Smooth muscle cell (in vitro differentiated cells): ENCODE data around the gene NT5DC3. TPM values are rescaled to one million over a fixed set of nuclear protein-coding genes. Genes with fewer than 3 reads are reported as not detected.

Experiments used
- DNase-seq: peaks from one replicate; lab custom pipeline; 2025; ENCODE audit not compliant: unreplicated experiment; lab: John Stamatoyannopoulos, UW
- H2AFZ ChIP-seq: fragments of 200-600 bp; sonication (generic); 2 replicates; pipeline ENCODE4 v1.6.0; 2016; ENCODE audit warnings: antibody characterized with exemption, low read depth, mild to moderate bottlenecking
- H3F3A ChIP-seq: fragments of 200-600 bp; sonication (generic); 2 replicates; pipeline ENCODE4 v1.6.0; 2017; ENCODE audit warnings: antibody characterized with exemption, low read depth
- H3K27ac ChIP-seq: fragments of 200-600 bp; sonication (generic); 2 replicates; pipeline ENCODE4 v1.5.1; 2016; ENCODE audit warnings: low read depth, mild to moderate bottlenecking
- H3K27me3 ChIP-seq: fragments of 200-600 bp; sonication (generic); 2 replicates; pipeline ENCODE4 v1.6.1; 2016; ENCODE audit warnings: low read depth, mild to moderate bottlenecking
- H3K36me3 ChIP-seq: fragments of 200-600 bp; sonication (generic); 2 replicates; pipeline ENCODE4 v1.5.1; 2016; ENCODE audit warnings: low read depth
- H3K4me1 ChIP-seq: fragments of 200-600 bp; sonication (generic); 2 replicates; pipeline ENCODE4 v1.5.1; 2016; ENCODE audit warnings: low read depth
- H3K4me2 ChIP-seq: fragments of 200-600 bp; sonication (generic); 2 replicates; pipeline ENCODE4 v1.6.0; 2016; ENCODE audit warnings: mild to moderate bottlenecking
- H3K4me3 ChIP-seq: fragments of 200-600 bp; sonication (generic); 2 replicates; pipeline ENCODE4 v1.5.1; 2016; ENCODE audit warnings: mild to moderate bottlenecking
- H3K79me2 ChIP-seq: fragments of 200-600 bp; sonication (generic); 2 replicates; pipeline ENCODE4 v1.6.0; 2016; ENCODE audit warnings: low read depth, mild to moderate bottlenecking
- H3K9ac ChIP-seq: fragments of 200-600 bp; sonication (generic); 2 replicates; pipeline ENCODE4 v1.6.0; 2016; ENCODE audit warnings: low read depth
- H3K9me3 ChIP-seq: fragments of 200-600 bp; sonication (generic); replicated peaks from 2 replicates; pipeline ENCODE4 v1.5.1; 2016; ENCODE audit warnings: low read depth
- H4K20me1 ChIP-seq: fragments of 200-600 bp; sonication (generic); 2 replicates; pipeline ENCODE4 v1.6.0; 2016; ENCODE audit warnings: low read depth
- WGBS: methylation state at CpG from one replicate; pipeline ENCODE4 v1.1.7; 2016; ENCODE audit warnings: low lambda C conversion rate; 5-methylcytosine and 5-hydroxymethylcytosine counted together
- polyA plus RNA-seq: library from polyadenylated mRNA; unstranded; fragments of >200 nt; fragmentation: Nextera tagmentation; extraction: Ambion mirVana; gene quantifications from 2 replicates; pipeline ENCODE4 v1.2.1, GENCODE V29; 2016
- total RNA-seq: library from RNA; depleted of rRNA; stranded (reverse); fragments of >200 nt; gene quantifications from 2 replicates; pipeline ENCODE4 v1.2.3, GENCODE V29; 2014
- TF ChIP-seq, protein P1 (sequence below): fragments of 200-600 bp; sonication (generic); IDR thresholded peaks from 2 replicates; pipeline ENCODE4 v1.5.1; 2017; ENCODE audit warnings: borderline replicate concordance, mild to moderate bottlenecking, antibody characterized with exemption; ENCODE audit not compliant: insufficient read depth, poor library complexity, severe bottlenecking

The NT5DC3 gene
- total and polyA plus RNA-seq, 2 experiments from 2014 or later = 0.57 to 1.4 TPM

DNA sequence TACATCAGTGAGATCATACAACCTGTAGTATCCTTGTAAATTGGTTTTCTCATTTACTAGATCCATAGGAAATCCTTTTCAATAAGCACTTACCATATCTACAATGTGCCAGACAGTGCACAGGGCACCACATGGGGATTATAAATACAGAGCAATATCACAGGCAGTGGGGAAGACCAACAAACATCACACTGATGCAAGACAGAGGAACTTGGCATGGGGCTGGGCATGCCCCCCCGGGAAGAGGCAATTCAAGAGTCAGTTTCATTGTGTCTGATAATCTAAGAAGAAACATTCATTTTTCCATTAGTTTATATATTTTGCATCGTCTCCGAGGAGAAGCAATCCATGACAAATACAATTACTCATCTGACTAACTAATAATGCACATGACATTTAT is 16.2 kb downstream of the NT5DC3 start:
- Histone ChIP-seq H2AFZ (no peak overlapping the region), H3K79me2 (peaks cover 12% of the 10 kb centered on the region), H3K36me3 (no peaks in the 10 kb centered on the region), H3K27ac (no peak overlapping the region), H3K4me1 (no peaks in the 10 kb centered on the region), H3K9ac (no peak overlapping the region), H4K20me1 (no peaks in the 10 kb centered on the region), H3K27me3 (no peaks in the 10 kb centered on the region), H3K4me2 (no peak overlapping the region), H3K4me3 (no peak overlapping the region), H3F3A (no peaks in the 10 kb centered on the region), H3K9me3 (no peaks in the 10 kb centered on the region)
- no peak for DNase-seq
- TF ChIP-seq, protein P1, sequence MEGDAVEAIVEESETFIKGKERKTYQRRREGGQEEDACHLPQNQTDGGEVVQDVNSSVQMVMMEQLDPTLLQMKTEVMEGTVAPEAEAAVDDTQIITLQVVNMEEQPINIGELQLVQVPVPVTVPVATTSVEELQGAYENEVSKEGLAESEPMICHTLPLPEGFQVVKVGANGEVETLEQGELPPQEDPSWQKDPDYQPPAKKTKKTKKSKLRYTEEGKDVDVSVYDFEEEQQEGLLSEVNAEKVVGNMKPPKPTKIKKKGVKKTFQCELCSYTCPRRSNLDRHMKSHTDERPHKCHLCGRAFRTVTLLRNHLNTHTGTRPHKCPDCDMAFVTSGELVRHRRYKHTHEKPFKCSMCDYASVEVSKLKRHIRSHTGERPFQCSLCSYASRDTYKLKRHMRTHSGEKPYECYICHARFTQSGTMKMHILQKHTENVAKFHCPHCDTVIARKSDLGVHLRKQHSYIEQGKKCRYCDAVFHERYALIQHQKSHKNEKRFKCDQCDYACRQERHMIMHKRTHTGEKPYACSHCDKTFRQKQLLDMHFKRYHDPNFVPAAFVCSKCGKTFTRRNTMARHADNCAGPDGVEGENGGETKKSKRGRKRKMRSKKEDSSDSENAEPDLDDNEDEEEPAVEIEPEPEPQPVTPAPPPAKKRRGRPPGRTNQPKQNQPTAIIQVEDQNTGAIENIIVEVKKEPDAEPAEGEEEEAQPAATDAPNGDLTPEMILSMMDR = no peak
- 97% methylated on average over 3 of the region's 3 CpGs for WGBS

DNA sequence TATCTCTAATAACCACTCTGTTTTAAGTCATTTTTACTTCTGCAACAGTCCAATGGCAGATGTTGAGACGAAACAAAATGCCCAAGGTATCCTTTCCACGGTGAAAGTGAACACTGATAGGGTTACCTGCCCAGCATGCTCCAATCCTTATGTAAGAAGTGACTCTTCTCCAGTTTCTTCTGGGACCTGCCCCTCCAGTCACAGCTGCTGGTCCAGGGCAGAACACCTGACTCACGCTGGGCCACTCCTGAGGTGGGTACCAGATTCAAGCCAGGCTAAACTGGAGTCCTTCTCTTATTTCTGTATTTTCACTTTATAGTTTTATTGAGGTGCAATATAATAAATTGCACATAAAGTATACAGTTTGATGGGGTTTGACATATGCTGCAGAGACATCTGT is 16.7 kb downstream of the NT5DC3 start:
- H2AFZ ChIP-seq = no peak overlapping the region
- H3K27ac ChIP-seq = no peak overlapping the region
- H3K36me3 ChIP-seq = no peaks in the 10 kb centered on the region
- WGBS = 95% methylated on average over 3 of the region's 3 CpGs
- no peak overlapping the region for H3K4me2 ChIP-seq
- peaks cover 6% of the 10 kb centered on the region for H3K79me2 ChIP-seq
- TF ChIP-seq, protein P1 = no peak
- H3K4me1 ChIP-seq = no peaks in the 10 kb centered on the region
- H3K4me3 ChIP-seq = no peak overlapping the region
- no peaks in the 10 kb centered on the region for H3F3A ChIP-seq
- no peaks in the 10 kb centered on the region for H3K27me3 ChIP-seq
- H3K9ac ChIP-seq = no peak overlapping the region
- no peaks in the 10 kb centered on the region for H3K9me3 ChIP-seq
- H4K20me1 ChIP-seq = no peaks in the 10 kb centered on the region
- no peak for DNase-seq

DNA sequence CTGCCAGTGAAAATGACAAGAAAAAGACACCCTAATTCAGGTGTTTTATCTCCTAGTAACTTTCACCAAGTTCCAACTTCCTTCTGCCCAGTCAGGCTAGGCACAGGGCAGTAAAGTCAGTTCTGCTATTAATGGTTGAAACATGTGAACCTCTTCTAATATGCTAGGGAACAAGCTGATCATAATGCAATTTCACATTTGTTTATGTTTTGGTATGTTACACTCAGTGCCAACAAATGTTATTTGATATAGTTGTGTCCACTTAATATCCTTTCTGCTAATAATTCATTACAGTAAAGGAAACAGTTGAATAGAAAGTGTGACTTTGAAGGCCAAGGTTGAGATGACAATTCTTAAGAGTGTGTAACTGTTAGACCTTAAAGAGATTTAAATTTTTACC is 17.2 kb downstream of the NT5DC3 start:
- H3K27me3 ChIP-seq = no peaks in the 10 kb centered on the region
- H3K27ac ChIP-seq = no peak overlapping the region
- no peak overlapping the region for H3K9ac ChIP-seq
- TF ChIP-seq, protein P1 = no peak
- no peak for DNase-seq
- no peaks in the 10 kb centered on the region for H3K4me1 ChIP-seq
- H4K20me1 ChIP-seq = no peaks in the 10 kb centered on the region
- H3K9me3 ChIP-seq = no peaks in the 10 kb centered on the region
- no peak overlapping the region for H2AFZ ChIP-seq
- no peaks in the 10 kb centered on the region for H3K36me3 ChIP-seq
- no peaks in the 10 kb centered on the region for H3F3A ChIP-seq
- no peak overlapping the region for H3K4me3 ChIP-seq
- peaks cover 5% of the 10 kb centered on the region for H3K79me2 ChIP-seq
- H3K4me2 ChIP-seq = no peak overlapping the region

DNA sequence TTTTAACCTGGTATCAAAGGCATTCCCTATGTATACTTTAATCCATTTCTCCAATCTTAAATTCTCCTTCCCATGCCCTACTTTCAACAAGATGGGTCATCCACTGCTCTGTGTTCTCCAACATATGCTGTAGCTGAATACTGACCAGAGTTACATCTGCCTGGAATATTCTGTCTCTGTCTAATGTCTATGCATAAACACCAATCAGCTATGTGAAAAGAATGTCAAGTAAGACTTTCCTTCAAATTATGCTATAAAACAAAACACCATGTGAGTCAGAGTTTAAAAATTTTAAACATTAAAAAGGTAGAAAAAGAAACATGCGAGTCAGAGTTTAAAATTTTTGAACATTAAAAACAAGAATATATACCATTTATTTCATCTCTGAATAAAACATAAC is 19.3 kb downstream of the NT5DC3 start:
- WGBS = 78% methylated on average over 1 of the region's 1 CpG
- no peaks in the 10 kb centered on the region for H3K36me3 ChIP-seq
- H3K27me3 ChIP-seq = no peaks in the 10 kb centered on the region
- H3K4me1 ChIP-seq = no peaks in the 10 kb centered on the region
- no peak overlapping the region for H3K9ac ChIP-seq
- DNase-seq = no peak
- TF ChIP-seq, protein P1 = no peak
- no peak overlapping the region for H3K4me3 ChIP-seq
- no peaks in the 10 kb centered on the region for H3F3A ChIP-seq
- H3K27ac ChIP-seq = no peak overlapping the region
- H3K4me2 ChIP-seq = no peak overlapping the region
- H4K20me1 ChIP-seq = no peaks in the 10 kb centered on the region
- no peaks in the 10 kb centered on the region for H3K79me2 ChIP-seq
- H2AFZ ChIP-seq = no peak overlapping the region
- H3K9me3 ChIP-seq = no peaks in the 10 kb centered on the region
